Left lung (tissue), 10 donors: ENCODE data around the gene USP49. TPM values are rescaled to one million over a fixed set of nuclear protein-coding genes. Genes with fewer than 3 reads are reported as not detected.

ENCODE experiments used
- ATAC-seq: fragments of 200-7000 bp; cut with Tn5 transposase; one replicate; pipeline ENCODE4 v1.9.1; 2020; ENCODE audit warnings: moderate library complexity
- DNase-seq, 4 donors: peaks; one replicate each; pipeline ENCODE4 v3.0.0-alpha.2; 2013 to 2020
- H3K27ac ChIP-seq, 2 donors: fragments of 200-600 bp; sonication (generic) in 1 of 2; one replicate each; pipeline versions ENCODE4 v1.5.0 to v1.8.0; 2020 to 2021
- H3K27me3 ChIP-seq, 2 donors: fragments of 200-600 bp; sonication (generic) in 1 of 2; one replicate each; pipeline versions ENCODE4 v1.5.0 to v1.8.0; 2020 to 2021
- H3K36me3 ChIP-seq, 2 donors: fragments of 200-600 bp; sonication (generic) in 1 of 2; one replicate each; pipeline versions ENCODE4 v1.5.0 to v1.8.0; 2020 to 2021
- H3K4me1 ChIP-seq, 2 donors: fragments of 200-600 bp; one replicate each; pipeline ENCODE4 v1.8.0; 2021
- H3K4me3 ChIP-seq, 2 donors: fragments of 200-600 bp; sonication (generic) in 1 of 2; one replicate each; pipeline versions ENCODE4 v1.5.0 to v1.8.0; 2020 to 2021; ENCODE audit warnings: mild to moderate bottlenecking in 1 of 2
- H3K9me3 ChIP-seq, 2 donors: fragments of 200-600 bp; sonication (generic) in 1 of 2; one replicate each; pipeline versions ENCODE4 v1.5.0 to v1.8.0; 2020 to 2021
- CTCF ChIP-seq, 2 donors: fragments of 200-600 bp; sonication (generic) in 1 of 2; IDR thresholded peaks; one replicate each; pipeline versions ENCODE4 v1.5.0 to v1.8.0; 2021; ENCODE audit warnings: antibody characterized with exemption in 2 of 2
- intact Hi-C, 2 donors: fragments of 100-400 bp; cut with DNase I; formaldehyde crosslinking; loops; one replicate each; pipeline versions ENCODE4 v1.11.2 to v1.14.2; 2022
- polyA plus RNA-seq, 6 donors: library from polyadenylated mRNA; unstranded; fragments of 120-200 nt; gene quantifications; one replicate each; pipeline ENCODE4 v1.2.1, GENCODE V29; 2013; ENCODE audit not compliant: insufficient read length in 6 of 6
- total RNA-seq, 2 donors: library from RNA; stranded (reverse); fragmentation: NEBNext Ultra II Directional; extraction: Animal tissue kit (Norgen Biotek cat#: 25700); gene quantifications; one replicate each; pipeline ENCODE4 v1.2.1, GENCODE V29; 2021
- donor health status: DM: no; HTN: yes; CAD: no.
- donor health status: DM: no; HTN: no; CAD: no.

USP49 gene
- total and polyA plus RNA-seq, 8 donors, result 3.8 to 16.4 (median 13.2) TPM

- no peaks in the 10 kb centered on the region for H3K9me3 ChIP-seq
- ATAC-seq, result no peak
- no peak overlapping the region for H3K4me3 ChIP-seq
- DNase-seq, result no peak
- H3K27ac ChIP-seq, result no peak overlapping the region
- H3K4me1 ChIP-seq, result peaks cover 5 to 11% of the 10 kb centered on the region in 2 donors
- H3K27me3 ChIP-seq, result no peaks in the 10 kb centered on the region
- no peaks in the 10 kb centered on the region for H3K36me3 ChIP-seq
- intact Hi-C loops, result no loop called here
- TF ChIP-seq CTCF (IDR thresholded peaks at IDR 0.05), result no peak
Measured at GRCh38 chr6:41744236-41744787, 150.9 kb downstream of the USP49 start.

GRCh38 chr6:41743406-41744235, 151.6 kb downstream of the USP49 start:
- Histone ChIP-seq H3K9me3 (no peaks in the 10 kb centered on the region), H3K27ac (no peak overlapping the region), H3K4me3 (no peak overlapping the region), H3K27me3 (no peaks in the 10 kb centered on the region), H3K36me3 (no peaks in the 10 kb centered on the region), H3K4me1 (peaks cover 3 to 7% of the 10 kb centered on the region in 2 donors)
- no peak for DNase-seq
- intact Hi-C loops, result no loop called here
- no peak for TF ChIP-seq CTCF (IDR thresholded peaks at IDR 0.05)
- no peak for ATAC-seq

GRCh38 chr6:41741625-41742490, 153.3 kb downstream of the USP49 start:
- Histone ChIP-seq H3K4me3 (no peak overlapping the region), H3K36me3 (no peaks in the 10 kb centered on the region), H3K4me1 (no peaks in the 10 kb centered on the region), H3K27me3 (no peaks in the 10 kb centered on the region), H3K9me3 (no peaks in the 10 kb centered on the region), H3K27ac (no peak overlapping the region)
- intact Hi-C loops, result no loop called here
- ATAC-seq (no peak), DNase-seq (no peak)
- TF ChIP-seq CTCF (IDR thresholded peaks at IDR 0.05), result no peak

- peaks cover 4 to 7% of the 10 kb centered on the region in 2 donors for H3K4me1 ChIP-seq
- no peak for DNase-seq
- intact Hi-C loops, result no loop called here
- no peak overlapping the region for H3K27ac ChIP-seq
- no peak for TF ChIP-seq CTCF (IDR thresholded peaks at IDR 0.05)
- no peaks in the 10 kb centered on the region for H3K36me3 ChIP-seq
- no peak overlapping the region for H3K4me3 ChIP-seq
- no peaks in the 10 kb centered on the region for H3K27me3 ChIP-seq
- ATAC-seq, result no peak
- no peaks in the 10 kb centered on the region for H3K9me3 ChIP-seq
Measured at GRCh38 chr6:41740366-41741162, 154.6 kb downstream of the USP49 start.

Other genes with a start within 250 kb of the USP49 start
- 10 to 100 TPM; 22.0 to 37.0 TPM for gene TFEB, start 159.8 kb downstream of the USP49 start, total RNA-seq
- gene TFEB, start 159.8 kb downstream of the USP49 start, polyA plus RNA-seq, result 10 to 100 TPM in 2 of 6 donors, 1 to 10 TPM in 4; 7.6 to 12.9 (median 9.1) TPM
- gene PGC, start 148.0 kb downstream of the USP49 start, total RNA-seq, result 100 to 1,000 TPM; 175 to 266 TPM
- gene PGC, start 148.0 kb downstream of the USP49 start, polyA plus RNA-seq, result 1 to 10 TPM; 5.4 to 9.9 (median 7.4) TPM
- 1 to 10 TPM; 5.3 to 5.7 TPM for gene FRS3, start 115.5 kb downstream of the USP49 start, total RNA-seq
- gene FRS3, start 115.5 kb downstream of the USP49 start, polyA plus RNA-seq, result 10 to 100 TPM in 2 of 6 donors, 1 to 10 TPM in 4; 8.0 to 10.9 (median 9.8) TPM
- 10 to 100 TPM in 1 of 2 donors, 1 to 10 TPM in 1; 7.9 to 13.1 TPM for gene PRICKLE4, start 114.6 kb downstream of the USP49 start, total RNA-seq
- 10 to 100 TPM in 3 of 6 donors, 1 to 10 TPM in 3; 4.5 to 13.7 (median 10.3) TPM for gene PRICKLE4, start 114.6 kb downstream of the USP49 start, polyA plus RNA-seq
- 100 to 1,000 TPM; 169 to 176 TPM for gene TOMM6, start 107.7 kb downstream of the USP49 start, total RNA-seq
- gene TOMM6, start 107.7 kb downstream of the USP49 start, polyA plus RNA-seq, result 100 to 1,000 TPM; 176 to 203 (median 196) TPM
- 10 to 100 TPM; 19.7 to 26.9 TPM for gene MED20, start 25.8 kb upstream of the USP49 start, total RNA-seq
- gene MED20, start 25.8 kb upstream of the USP49 start, polyA plus RNA-seq, result 10 to 100 TPM; 23.8 to 32.1 (median 29.6) TPM
- gene BYSL, start 26.1 kb upstream of the USP49 start, total RNA-seq, result 10 to 100 TPM; 12.6 to 23.4 TPM
- 10 to 100 TPM; 21.4 to 24.9 (median 24.3) TPM for gene BYSL, start 26.1 kb upstream of the USP49 start, polyA plus RNA-seq
- gene CCND3, start 46.4 kb upstream of the USP49 start, total RNA-seq, result 100 to 1,000 TPM; 148 to 153 TPM
- 10 to 100 TPM; 37.5 to 50.3 (median 44.8) TPM for gene CCND3, start 46.4 kb upstream of the USP49 start, polyA plus RNA-seq
- 10 to 100 TPM; 27.5 to 32.0 TPM for gene TAF8, start 155.1 kb upstream of the USP49 start, total RNA-seq
- 10 to 100 TPM; 26.4 to 28.7 (median 27.9) TPM for gene TAF8, start 155.1 kb upstream of the USP49 start, polyA plus RNA-seq
- gene C6orf132, start 247.2 kb upstream of the USP49 start, total RNA-seq, result 10 to 100 TPM; 19.6 to 20.3 TPM
- 1 to 10 TPM; 2.4 to 3.8 (median 2.9) TPM for gene C6orf132, start 247.2 kb upstream of the USP49 start, polyA plus RNA-seq